Psoas muscle (tissue), 8 donors: ENCODE results near the gene PPFIBP2. TPM values are rescaled to one million over a fixed set of nuclear protein-coding genes. Genes with fewer than 3 reads are reported as not detected.
"Not testable (repeated sequence)": the region's sequence is repeated elsewhere in the genome, so short reads cannot be mapped to it uniquely, and the experiment has no call there.

Experiments
- ATAC-seq, 4 donors: fragments of 200-7000 bp; cut with Tn5 transposase; one replicate each; pipeline ENCODE4 v1.9.1; 2020; ENCODE audit warnings: moderate library complexity in 3 of 4, mild to moderate bottlenecking in 2 of 4
- DNase-seq, 2 donors: peaks; one replicate each; pipeline ENCODE4 v3.0.0-alpha.2; 2020
- H3K27ac ChIP-seq: fragments of 200-600 bp; one replicate; pipeline ENCODE4 v1.8.0; 2022
- H3K27me3 ChIP-seq, 3 donors: fragments of 200-600 bp in 1 of 3; one replicate each; pipeline versions ENCODE4 v1.6.1 to v1.8.0; 2013 to 2022; ENCODE audit warnings: low read length in 2 of 3, mild to moderate bottlenecking in 2 of 3, moderate library complexity in 1 of 3; ENCODE audit not compliant: insufficient read depth in 3 of 3
- H3K36me3 ChIP-seq, 2 donors: fragments of 200-600 bp in 1 of 2; one replicate each; pipeline versions ENCODE4 v1.6.1 to v1.8.0; 2013 to 2022; ENCODE audit warnings: low read depth in 1 of 2, mild to moderate bottlenecking in 1 of 2, moderate library complexity in 1 of 2; ENCODE audit not compliant: insufficient read depth in 1 of 2
- H3K4me1 ChIP-seq: fragments of 200-600 bp; one replicate; pipeline ENCODE4 v1.8.0; 2022
- H3K4me3 ChIP-seq: fragments of 200-600 bp; one replicate; pipeline ENCODE4 v1.8.0; 2022; ENCODE audit warnings: mild to moderate bottlenecking
- H3K9me3 ChIP-seq: fragments of 200-600 bp; one replicate; pipeline ENCODE4 v1.8.0; 2022
- WGBS, 3 donors: extraction: QIAGEN DNeasy Blood & Tissue Kit; methylation state at CpG; one replicate each; pipeline versions ENCODE4 v1.1.6 to v1.1.7; 2013; 5-methylcytosine and 5-hydroxymethylcytosine counted together
- intact Hi-C, 2 donors: fragments of 100-400 bp; cut with DNase I; formaldehyde crosslinking; loops; one replicate each; pipeline versions ENCODE4 v1.11.0 to v1.14.2; 2022
- polyA plus RNA-seq, 3 donors: library from polyadenylated mRNA; stranded (reverse); fragments of 200-250 nt; gene quantifications; one replicate each; pipeline ENCODE4 v1.2.3, GENCODE V29; 2013
- total RNA-seq, 4 donors: library from RNA; stranded (reverse); fragmentation: NEBNext Ultra II Directional in 2 of 4; extraction: Animal tissue kit (Norgen Biotek cat#: 25700) in 2 of 4; gene quantifications; one replicate each; pipeline versions ENCODE4 v1.2.1 to v1.2.4, GENCODE V29; 2021 to 2023
- TF ChIP-seq, protein P1 (sequence below): fragments of 200-600 bp; IDR thresholded peaks from one replicate; pipeline ENCODE4 v1.8.0; 2022; ENCODE audit warnings: antibody characterized with exemption
- donor health status: healthy with polysubstance abuse.
- donor health status: DM: no; HTN: no; CAD: no; lungs with moderate emphysema.
- donor health status: Bipolar disorder and iron deficiency.
- donor health status: healthy.
- donor health status: DM: yes; HTN: yes; CAD: no.
- donor health status: DM: no; HTN: no; CAD: no.
- donor health status: DM: no; HTN: no; CAD: no.
- donor health status: DM: yes; HTN: yes; CAD: no.

PPFIBP2 gene
- total and polyA plus RNA-seq, 7 donors = 7.4 to 54.8 (median 19.7) TPM

GRCh38 chr11:7514099-7514591 lies 346 bp downstream of the PPFIBP2 start:
- H3K4me1 ChIP-seq = peaks cover 31% of the 10 kb centered on the region
- TF ChIP-seq, protein P1, sequence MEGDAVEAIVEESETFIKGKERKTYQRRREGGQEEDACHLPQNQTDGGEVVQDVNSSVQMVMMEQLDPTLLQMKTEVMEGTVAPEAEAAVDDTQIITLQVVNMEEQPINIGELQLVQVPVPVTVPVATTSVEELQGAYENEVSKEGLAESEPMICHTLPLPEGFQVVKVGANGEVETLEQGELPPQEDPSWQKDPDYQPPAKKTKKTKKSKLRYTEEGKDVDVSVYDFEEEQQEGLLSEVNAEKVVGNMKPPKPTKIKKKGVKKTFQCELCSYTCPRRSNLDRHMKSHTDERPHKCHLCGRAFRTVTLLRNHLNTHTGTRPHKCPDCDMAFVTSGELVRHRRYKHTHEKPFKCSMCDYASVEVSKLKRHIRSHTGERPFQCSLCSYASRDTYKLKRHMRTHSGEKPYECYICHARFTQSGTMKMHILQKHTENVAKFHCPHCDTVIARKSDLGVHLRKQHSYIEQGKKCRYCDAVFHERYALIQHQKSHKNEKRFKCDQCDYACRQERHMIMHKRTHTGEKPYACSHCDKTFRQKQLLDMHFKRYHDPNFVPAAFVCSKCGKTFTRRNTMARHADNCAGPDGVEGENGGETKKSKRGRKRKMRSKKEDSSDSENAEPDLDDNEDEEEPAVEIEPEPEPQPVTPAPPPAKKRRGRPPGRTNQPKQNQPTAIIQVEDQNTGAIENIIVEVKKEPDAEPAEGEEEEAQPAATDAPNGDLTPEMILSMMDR = no peak
- peak; percentile 2 to 17 (median 10) for ATAC-seq
- peak overlapping the region; percentile 93 for H3K27ac ChIP-seq
- DNase-seq = peak; percentile 39 to 66
- H3K9me3 ChIP-seq = no peaks in the 10 kb centered on the region
- H3K27me3 ChIP-seq = no peaks in the 10 kb centered on the region
- no peaks in the 10 kb centered on the region for H3K36me3 ChIP-seq
- intact Hi-C loops = loop anchor here in 1 of 2 donors (5.0 kb wide), 2 partner anchors 88 to 153 kb away; no protein-coding TSS in a partner anchor
- WGBS, 3 donors = 1 to 3% (median 1%) methylated on average over 29 to 31 of the region's 31 CpGs
- H3K4me3 ChIP-seq = peak overlapping the region; percentile 84

- peak overlapping the region; percentile 84 for H3K4me3 ChIP-seq
- H3K36me3 ChIP-seq = no peaks in the 10 kb centered on the region
- DNase-seq = no peak
- TF ChIP-seq, protein P1 = no peak
- ATAC-seq = no peak
- WGBS, 3 donors = 86 to 100% (median 89%) methylated on average over 1 of the region's 1 CpG
- H3K27me3 ChIP-seq = no peaks in the 10 kb centered on the region
- no peak overlapping the region for H3K27ac ChIP-seq
- H3K9me3 ChIP-seq = no peaks in the 10 kb centered on the region
- intact Hi-C loops = no loop called here
- H3K4me1 ChIP-seq = peaks cover 27% of the 10 kb centered on the region
These were observed 1.7 kb downstream of the PPFIBP2 start for GRCh38 chr11:7515447-7515886.

- no peaks in the 10 kb centered on the region for H3K27me3 ChIP-seq
- H3K9me3 ChIP-seq = no peaks in the 10 kb centered on the region
- intact Hi-C loops = no loop called here
- no peaks in the 10 kb centered on the region for H3K36me3 ChIP-seq
- peaks cover 25% of the 10 kb centered on the region for H3K4me1 ChIP-seq
- ATAC-seq (no peak), DNase-seq (no peak)
- H3K27ac ChIP-seq = no peak overlapping the region
- no peak overlapping the region for H3K4me3 ChIP-seq
- WGBS, 3 donors = 90 to 95% (median 93%) methylated on average over 12 of the region's 12 CpGs
- TF ChIP-seq, protein P1 = no peak
These were observed 2.7 kb downstream of the PPFIBP2 start for GRCh38 chr11:7516475-7516874.

GRCh38 chr11:7517743-7518142 lies 3.9 kb downstream of the PPFIBP2 start:
- intact Hi-C loops = loop anchor here in 1 of 2 donors (2.0 kb wide), 1 partner anchor 23 kb away; no protein-coding TSS in a partner anchor
- H3K4me3 ChIP-seq, H3K27me3 ChIP-seq, DNase-seq, H3K27ac ChIP-seq, ATAC-seq, H3K9me3 ChIP-seq, H3K36me3 ChIP-seq: not testable (repeated sequence)
- WGBS, 3 donors = 96 to 99% (median 97%) methylated on average over 13 of the region's 13 CpGs
- peaks cover 24% of the 10 kb centered on the region for H3K4me1 ChIP-seq

- Histone ChIP-seq H3K36me3 (no peaks in the 10 kb centered on the region), H3K4me1 (peaks cover 36% of the 10 kb centered on the region), H3K9me3 (no peaks in the 10 kb centered on the region), H3K27me3 (no peaks in the 10 kb centered on the region), H3K27ac (no peak overlapping the region), H3K4me3 (no peak overlapping the region)
- WGBS, 3 donors = 92% methylated on average over 23 of the region's 23 CpGs
- DNase-seq (no peak), ATAC-seq (no peak)
- intact Hi-C loops = loop anchor here in 1 of 2 donors (2.0 kb wide), 1 partner anchor 22 kb away; no protein-coding TSS in a partner anchor
- TF ChIP-seq, protein P1 = no peak
These were observed 5.2 kb downstream of the PPFIBP2 start for GRCh38 chr11:7518811-7519562.
